OCI-LY1 (cell line): ENCODE measurements around the gene GALNT14.

Experiments used
- H2AFZ ChIP-seq: fragments of 200-600 bp; sonication (generic), shearing (Covaris generic); 2 replicates; pipeline ENCODE4 v1.6.0; 2014; ENCODE audit warnings: antibody characterized with exemption, mild to moderate bottlenecking, low read length
- H3F3A ChIP-seq: fragments of 200-600 bp; sonication (generic), shearing (Covaris generic); 2 replicates; pipeline ENCODE4 v1.6.0; 2014; ENCODE audit warnings: mild to moderate bottlenecking, antibody characterized with exemption, low read length, moderate library complexity; ENCODE audit not compliant: insufficient read depth
- H3K27ac ChIP-seq: fragments of 200-600 bp; sonication (generic); 2 replicates; pipeline ENCODE4 v1.5.1; 2014; ENCODE audit warnings: low read length, mixed run types, mild to moderate bottlenecking, low read depth; ENCODE audit not compliant: poor library complexity, severe bottlenecking
- H3K27me3 ChIP-seq: fragments of 200-600 bp; sonication (generic); 2 replicates; pipeline ENCODE4 v1.6.0; 2014; ENCODE audit warnings: antibody characterized with exemption, mild to moderate bottlenecking, low read length, moderate library complexity; ENCODE audit not compliant: insufficient read depth
- H3K36me3 ChIP-seq: fragments of 200-600 bp; sonication (generic); 2 replicates; pipeline ENCODE4 v1.6.1; 2014; ENCODE audit warnings: mild to moderate bottlenecking, antibody characterized with exemption, low read length, moderate library complexity, mixed read lengths; ENCODE audit not compliant: insufficient read depth
- H3K4me1 ChIP-seq: fragments of 200-600 bp; sonication (generic); 2 replicates; pipeline ENCODE4 v1.5.1; 2014; ENCODE audit warnings: mild to moderate bottlenecking, low read length, moderate library complexity; ENCODE audit not compliant: insufficient read depth, severe bottlenecking
- H3K4me2 ChIP-seq: fragments of 200-600 bp; sonication (generic), shearing (Covaris generic); 2 replicates; pipeline ENCODE4 v1.6.1; 2014; ENCODE audit warnings: low read length
- H3K4me3 ChIP-seq: fragments of 200-600 bp; sonication (generic); 2 replicates; pipeline ENCODE4 v1.5.1; 2014; ENCODE audit warnings: low read length, low read depth, mild to moderate bottlenecking, mixed read lengths; ENCODE audit not compliant: poor library complexity, severe bottlenecking
- H3K79me2 ChIP-seq: fragments of 200-600 bp; shearing (Covaris generic); 2 replicates; pipeline ENCODE4 v1.6.1; 2016; ENCODE audit warnings: mixed run types, low read length, mixed read lengths; ENCODE audit not compliant: insufficient read depth
- H3K9ac ChIP-seq: fragments of 200-600 bp; sonication (generic), shearing (Covaris generic); 2 replicates; pipeline ENCODE4 v1.6.1; 2014; ENCODE audit warnings: mild to moderate bottlenecking, low read length, mixed read lengths
- H3K9me2 ChIP-seq: fragments of 200-600 bp; sonication (generic), shearing (Covaris generic); 2 replicates; pipeline ENCODE4 v1.6.1; 2014; ENCODE audit warnings: low read depth, mild to moderate bottlenecking, low read length, mixed read lengths
- H3K9me3 ChIP-seq: fragments of 200-600 bp; shearing (Covaris generic); 2 replicates; pipeline ENCODE4 v1.6.1; 2014; ENCODE audit warnings: low read length, mixed read lengths
- H4K20me1 ChIP-seq: fragments of 200-600 bp; sonication (generic), shearing (Covaris generic); 2 replicates; pipeline ENCODE4 v1.6.0; 2016; ENCODE audit warnings: mild to moderate bottlenecking, low read length; ENCODE audit not compliant: insufficient read depth
- CTCF ChIP-seq: fragments of 200-600 bp; sonication (generic), shearing (Covaris generic); IDR thresholded peaks from 2 replicates; pipeline ENCODE4 v1.5.1; 2017; ENCODE audit warnings: mild to moderate bottlenecking, antibody characterized with exemption, low read length, moderate library complexity, mixed read lengths
- EZH2 ChIP-seq: fragments of 200-600 bp; sonication (generic), shearing (Covaris generic); IDR thresholded peaks from 2 replicates; pipeline ENCODE4 v1.8.0; 2017; ENCODE audit warnings: borderline replicate concordance, mixed run types, mild to moderate bottlenecking, antibody characterized with exemption, low read length, moderate library complexity, mixed read lengths

Gene GALNT14

GRCh38 chr2:31000970-31001369 is 137.3 kb downstream of the GALNT14 start:
- Histone ChIP-seq H2AFZ (no peak overlapping the region), H3K9ac (no peak overlapping the region), H3K4me1 (no peaks in the 10 kb centered on the region), H3K9me2 (no peaks in the 10 kb centered on the region), H3K79me2 (no peaks in the 10 kb centered on the region), H4K20me1 (no peaks in the 10 kb centered on the region), H3K4me3 (no peak overlapping the region), H3K9me3 (no peaks in the 10 kb centered on the region), H3F3A (no peaks in the 10 kb centered on the region), H3K4me2 (no peak overlapping the region), H3K36me3 (no peaks in the 10 kb centered on the region), H3K27me3 (no peaks in the 10 kb centered on the region), H3K27ac (no peak overlapping the region)
- TF ChIP-seq CTCF (no peak), EZH2 (no peak)

- Histone ChIP-seq H3K36me3 (no peaks in the 10 kb centered on the region), H3F3A (no peaks in the 10 kb centered on the region), H3K27me3 (no peaks in the 10 kb centered on the region), H3K4me3 (no peak overlapping the region), H3K27ac (no peak overlapping the region), H3K4me2 (no peak overlapping the region), H3K4me1 (no peaks in the 10 kb centered on the region), H4K20me1 (no peaks in the 10 kb centered on the region), H3K9me3 (no peaks in the 10 kb centered on the region), H2AFZ (no peak overlapping the region), H3K9me2 (no peaks in the 10 kb centered on the region), H3K9ac (no peak overlapping the region), H3K79me2 (no peaks in the 10 kb centered on the region)
- TF ChIP-seq EZH2: no peak
- TF ChIP-seq CTCF: no peak
Observed at GRCh38 chr2:30998672-30999071, 139.6 kb downstream of the GALNT14 start.

- Histone ChIP-seq H3K9ac (no peak overlapping the region), H2AFZ (no peak overlapping the region), H4K20me1 (no peaks in the 10 kb centered on the region), H3K36me3 (no peaks in the 10 kb centered on the region), H3K4me3 (no peak overlapping the region), H3F3A (no peaks in the 10 kb centered on the region), H3K27ac (no peak overlapping the region), H3K79me2 (no peaks in the 10 kb centered on the region), H3K4me1 (no peaks in the 10 kb centered on the region), H3K9me3 (no peaks in the 10 kb centered on the region), H3K4me2 (no peak overlapping the region), H3K27me3 (no peaks in the 10 kb centered on the region), H3K9me2 (no peaks in the 10 kb centered on the region)
- TF ChIP-seq EZH2 (no peak), CTCF (no peak)
Observed at GRCh38 chr2:30997979-30998378, 140.3 kb downstream of the GALNT14 start.
